Sigmoid colon (tissue), 7 donors: ENCODE measurements around the gene SLIT3. TPM values are rescaled to one million over a fixed set of nuclear protein-coding genes. Genes with fewer than 3 reads are reported as not detected.

Source experiments
- DNase-seq: peaks from one replicate; pipeline ENCODE4 v3.0.0-alpha.2; 2019
- H3K27ac ChIP-seq, 4 donors: fragments of 200-600 bp; sonication (generic); one replicate each; pipeline ENCODE4 v1.5.1; 2016 to 2019; ENCODE audit warnings: mild to moderate bottlenecking in 1 of 4
- H3K27me3 ChIP-seq, 3 donors: fragments of 200-600 bp; sonication (generic); one replicate each; pipeline ENCODE4 v1.5.1; 2019; ENCODE audit warnings: mild to moderate bottlenecking in 1 of 3
- H3K36me3 ChIP-seq, 4 donors: fragments of 200-600 bp; sonication (generic); one replicate each; pipeline ENCODE4 v1.5.1; 2016 to 2019
- H3K4me1 ChIP-seq, 4 donors: fragments of 200-600 bp; sonication (generic); one replicate each; pipeline ENCODE4 v1.5.1; 2017 to 2019
- H3K4me3 ChIP-seq, 4 donors: fragments of 200-600 bp; sonication (generic); one replicate each; pipeline ENCODE4 v1.5.1; 2017 to 2019; ENCODE audit warnings: mild to moderate bottlenecking in 2 of 4, moderate library complexity in 1 of 4
- H3K9me3 ChIP-seq, 4 donors: fragments of 200-600 bp in 3 of 4; sonication (generic) in 3 of 4; one replicate each; pipeline versions ENCODE4 v1.5.1 to v1.6.1; 2013 to 2019
- EP300 ChIP-seq, 4 donors: sonication (generic); formaldehyde crosslinking; IDR thresholded peaks; one replicate each; pipeline ENCODE4 v1.6.1; 2017; ENCODE audit warnings: antibody characterized with exemption in 4 of 4
- POLR2A ChIP-seq, 2 donors: fragments of 450-650 bp; IDR thresholded peaks; one replicate each; pipeline ENCODE4 v1.6.1; 2016; ENCODE audit warnings: antibody characterized with exemption in 2 of 2, mild to moderate bottlenecking in 2 of 2, moderate library complexity in 2 of 2
- POLR2AphosphoS5 ChIP-seq, 4 donors: sonication (generic); formaldehyde crosslinking; IDR thresholded peaks; one replicate each; pipeline ENCODE4 v1.6.1; 2017; ENCODE audit warnings: antibody characterized with exemption in 4 of 4
- WGBS, 2 donors: extraction: QIAGEN DNeasy Blood & Tissue Kit; methylation state at CpG; one replicate each; pipeline ENCODE4 v1.1.7; 2013; 5-methylcytosine and 5-hydroxymethylcytosine counted together
- intact Hi-C: fragments of 100-400 bp; cut with DNase I; formaldehyde crosslinking; loops from one replicate; pipeline ENCODE4 v1.15.1; 2023
- polyA plus RNA-seq, 3 donors: library from polyadenylated mRNA; stranded (reverse); fragments of 200-250 nt; gene quantifications; one replicate each; pipeline ENCODE4 v1.2.3, GENCODE V29; 2013
- total RNA-seq, 4 donors: library from RNA; depleted of rRNA; stranded (reverse); fragments of >200 nt; gene quantifications; one replicate each; pipeline ENCODE4 v1.1.0, GENCODE V29; 2016
- TF ChIP-seq, protein P1 (sequence below), 4 experiments: fragments of 450-650 bp in 3 of 4; fragments of 200-600 bp in 1 of 4; IDR thresholded peaks; one replicate each; pipeline ENCODE4 v1.5.1; 2016 to 2019; ENCODE audit warnings: antibody characterized with exemption in 4 of 4, mild to moderate bottlenecking in 3 of 4, moderate library complexity in 2 of 4
- donor health status: healthy with polysubstance abuse.
- donor health status: Bipolar disorder and iron deficiency.
- donor health status: healthy.

SLIT3 gene
- total and polyA plus RNA-seq, 7 donors: 0.23 to 46.3 (median 30.0) TPM

DNA sequence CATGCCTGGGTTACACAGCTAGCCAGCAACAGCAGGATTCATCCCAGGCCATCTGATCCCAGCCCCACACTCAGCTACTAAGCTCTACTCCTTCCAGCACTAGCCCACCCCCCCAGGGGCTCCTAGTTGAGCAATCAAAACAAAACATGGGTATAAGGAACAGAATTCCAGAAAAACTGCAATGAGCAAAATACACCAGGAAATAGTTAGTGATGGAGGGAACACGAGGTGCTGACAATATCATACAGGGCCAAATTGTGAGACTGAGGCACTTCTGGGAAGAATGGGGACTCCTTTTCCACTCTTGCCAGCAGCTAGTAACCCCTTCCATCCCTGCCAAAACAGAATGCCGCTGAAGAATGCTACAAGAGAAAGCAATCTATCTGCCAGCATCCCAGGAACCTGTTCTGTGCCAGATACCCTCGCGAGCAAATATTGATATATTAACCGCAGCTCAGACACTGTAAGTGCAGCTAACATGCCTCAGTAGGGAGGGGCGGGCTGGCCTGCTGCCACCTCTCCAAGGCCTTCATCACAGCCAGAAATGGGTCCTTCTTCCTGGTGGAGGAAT, 161.4 kb downstream of the SLIT3 start:
- Histone ChIP-seq H3K9me3 (no peaks in the 10 kb centered on the region), H3K4me3 (no peak overlapping the region), H3K4me1 (peaks cover 0 to 22% (median 16%) of the 10 kb centered on the region in 4 donors), H3K27ac (no peak overlapping the region), H3K27me3 (no peaks in the 10 kb centered on the region), H3K36me3 (no peaks in the 10 kb centered on the region)
- 15 to 59% methylated on average over 6 of the region's 6 CpGs for WGBS, 2 donors
- intact Hi-C loops: loop anchor here (10.0 kb wide), 2 partner anchors 135 to 145 kb away; no protein-coding TSS in a partner anchor
- TF ChIP-seq POLR2A (IDR thresholded peaks at IDR 0.05) (no peak), POLR2AphosphoS5 (IDR thresholded peaks at IDR 0.05) (no peak), EP300 (IDR thresholded peaks at IDR 0.05) (no peak)
- TF ChIP-seq, protein P1, sequence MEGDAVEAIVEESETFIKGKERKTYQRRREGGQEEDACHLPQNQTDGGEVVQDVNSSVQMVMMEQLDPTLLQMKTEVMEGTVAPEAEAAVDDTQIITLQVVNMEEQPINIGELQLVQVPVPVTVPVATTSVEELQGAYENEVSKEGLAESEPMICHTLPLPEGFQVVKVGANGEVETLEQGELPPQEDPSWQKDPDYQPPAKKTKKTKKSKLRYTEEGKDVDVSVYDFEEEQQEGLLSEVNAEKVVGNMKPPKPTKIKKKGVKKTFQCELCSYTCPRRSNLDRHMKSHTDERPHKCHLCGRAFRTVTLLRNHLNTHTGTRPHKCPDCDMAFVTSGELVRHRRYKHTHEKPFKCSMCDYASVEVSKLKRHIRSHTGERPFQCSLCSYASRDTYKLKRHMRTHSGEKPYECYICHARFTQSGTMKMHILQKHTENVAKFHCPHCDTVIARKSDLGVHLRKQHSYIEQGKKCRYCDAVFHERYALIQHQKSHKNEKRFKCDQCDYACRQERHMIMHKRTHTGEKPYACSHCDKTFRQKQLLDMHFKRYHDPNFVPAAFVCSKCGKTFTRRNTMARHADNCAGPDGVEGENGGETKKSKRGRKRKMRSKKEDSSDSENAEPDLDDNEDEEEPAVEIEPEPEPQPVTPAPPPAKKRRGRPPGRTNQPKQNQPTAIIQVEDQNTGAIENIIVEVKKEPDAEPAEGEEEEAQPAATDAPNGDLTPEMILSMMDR (IDR thresholded peaks at IDR 0.05): no peak
- DNase-seq: no peak

GRCh38 chr5:169133531-169133930, 167.4 kb downstream of the SLIT3 start:
- Histone ChIP-seq H3K4me3 (no peak overlapping the region), H3K9me3 (no peaks in the 10 kb centered on the region), H3K27ac (no peak overlapping the region), H3K36me3 (no peaks in the 10 kb centered on the region), H3K27me3 (no peaks in the 10 kb centered on the region), H3K4me1 (peaks cover 0 to 5% (median 0%) of the 10 kb centered on the region in 4 donors)
- intact Hi-C loops: no loop called here
- TF ChIP-seq EP300 (IDR thresholded peaks at IDR 0.05) (no peak), POLR2A (IDR thresholded peaks at IDR 0.05) (no peak), POLR2AphosphoS5 (IDR thresholded peaks at IDR 0.05) (no peak)
- TF ChIP-seq, protein P1 (IDR thresholded peaks at IDR 0.05): no peak
- DNase-seq: no peak
- 27 to 69% methylated on average over 3 of the region's 3 CpGs for WGBS, 2 donors

DNA sequence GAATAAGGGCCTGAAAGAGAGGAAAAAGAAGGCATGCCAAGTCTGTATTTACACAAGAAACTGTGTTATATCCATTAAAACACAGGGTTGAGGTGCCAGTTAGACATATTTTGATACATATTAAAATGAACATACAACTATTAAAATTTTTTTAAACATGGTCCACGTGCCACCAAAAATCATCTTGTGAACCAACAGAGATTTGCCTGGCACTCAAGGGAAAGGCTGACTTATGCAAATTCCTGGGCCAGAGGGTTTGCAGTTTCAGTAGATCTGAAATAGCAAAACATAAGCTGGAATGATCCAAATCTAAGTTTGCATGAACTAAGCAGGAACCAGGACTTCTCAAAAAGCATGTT, 168.7 kb downstream of the SLIT3 start:
- 24 to 63% methylated on average over 1 of the region's 1 CpG for WGBS, 2 donors
- Histone ChIP-seq H3K36me3 (no peaks in the 10 kb centered on the region), H3K9me3 (no peaks in the 10 kb centered on the region), H3K4me3 (no peak overlapping the region), H3K4me1 (peaks cover 0 to 5% (median 0%) of the 10 kb centered on the region in 4 donors), H3K27ac (no peak overlapping the region), H3K27me3 (no peaks in the 10 kb centered on the region)
- TF ChIP-seq POLR2A (IDR thresholded peaks at IDR 0.05) (no peak), EP300 (IDR thresholded peaks at IDR 0.05) (no peak), POLR2AphosphoS5 (IDR thresholded peaks at IDR 0.05) (no peak)
- TF ChIP-seq, protein P1 (IDR thresholded peaks at IDR 0.05): no peak
- intact Hi-C loops: no loop called here
- no peak for DNase-seq

- TF ChIP-seq, protein P1 (IDR thresholded peaks at IDR 0.05): no peak
- no peak for TF ChIP-seq EP300 (IDR thresholded peaks at IDR 0.05)
- intact Hi-C loops: no loop called here
- WGBS, 2 donors: 47 to 60% methylated on average over 4 of the region's 4 CpGs
- Histone ChIP-seq H3K27ac (no peak overlapping the region), H3K36me3 (no peaks in the 10 kb centered on the region), H3K4me1 (peaks cover 0 to 5% (median 0%) of the 10 kb centered on the region in 4 donors), H3K4me3 (no peak overlapping the region), H3K9me3 (no peaks in the 10 kb centered on the region), H3K27me3 (no peaks in the 10 kb centered on the region)
- no peak for DNase-seq
These were observed 169.2 kb downstream of the SLIT3 start for GRCh38 chr5:169131616-169132301.
